Small intestine (tissue), 7 donors: ENCODE data around the gene SLC25A47. TPM values are rescaled to one million over a fixed set of nuclear protein-coding genes. Genes with fewer than 3 reads are reported as not detected.
A peak's percentile ranks its signal among the peaks of the same experiment; 100 is the strongest.

Experiments
- DNase-seq, 2 donors: peaks; one replicate each; pipeline versions ENCODE4 v3.0.0 to v3.0.0-alpha.2; 2013
- FAIRE-seq: peaks from 2 replicates; lab custom pipeline; 2012; peaks lifted over from hg19 to GRCh38; lab: Jason Lieb, UNC
- H3K27ac ChIP-seq, 3 donors: one replicate each; pipeline ENCODE4 v1.5.1; 2013; ENCODE audit warnings: low read length in 2 of 3, mild to moderate bottlenecking in 2 of 3, control low read depth in 1 of 3, inconsistent platforms in 1 of 3, low read depth in 1 of 3, moderate library complexity in 1 of 3
- H3K27me3 ChIP-seq, 3 donors: one replicate each; pipeline ENCODE4 v1.6.1; 2013; ENCODE audit warnings: low read length in 3 of 3, inconsistent platforms in 1 of 3; ENCODE audit not compliant: control insufficient read depth in 3 of 3, insufficient read depth in 3 of 3
- H3K36me3 ChIP-seq, 3 donors: one replicate each; pipeline ENCODE4 v1.6.1; 2013; ENCODE audit warnings: low read length in 3 of 3, inconsistent platforms in 1 of 3, low read depth in 1 of 3, mild to moderate bottlenecking in 1 of 3, moderate library complexity in 1 of 3; ENCODE audit not compliant: control insufficient read depth in 3 of 3, insufficient read depth in 2 of 3
- H3K4me1 ChIP-seq, 3 donors: one replicate each; pipeline ENCODE4 v1.6.1; 2013; ENCODE audit warnings: low read length in 2 of 3, inconsistent platforms in 1 of 3, low read depth in 1 of 3, mild to moderate bottlenecking in 1 of 3, moderate library complexity in 1 of 3; ENCODE audit not compliant: control insufficient read depth in 3 of 3, insufficient read depth in 2 of 3
- H3K4me3 ChIP-seq, 3 donors: one replicate each; pipeline ENCODE4 v1.5.1; 2013; ENCODE audit warnings: low read length in 3 of 3, control low read depth in 1 of 3, inconsistent platforms in 1 of 3, low read depth in 1 of 3, mild to moderate bottlenecking in 1 of 3, moderate library complexity in 1 of 3
- H3K9me3 ChIP-seq, 2 donors: one replicate each; pipeline ENCODE4 v1.6.1; 2013; ENCODE audit warnings: low read depth in 1 of 2, low read length in 1 of 2; ENCODE audit not compliant: control insufficient read depth in 2 of 2, insufficient read depth in 1 of 2
- WGBS, 3 donors: extraction: QIAGEN DNeasy Blood & Tissue Kit; methylation state at CpG; one replicate each; pipeline ENCODE4 v1.1.7; 2013; 5-methylcytosine and 5-hydroxymethylcytosine counted together
- polyA plus RNA-seq, 4 donors: library from polyadenylated mRNA; stranded (reverse) in 3 of 4; unstranded in 1 of 4; fragments of 200-250 nt in 3 of 4; fragments of 120-200 nt in 1 of 4; gene quantifications; one replicate each; pipeline versions ENCODE4 v1.2.1 to v1.2.3, GENCODE V29; 2013
- donor health status: healthy with polysubstance abuse.
- donor health status: control.
- donor health status: control.
- donor health status: Bipolar disorder and iron deficiency.
- donor health status: healthy.

SLC25A47 gene
- polyA plus RNA-seq, 4 donors, result 0.38 to 1.6 (median 0.80) TPM

- H3K27ac ChIP-seq, result peak overlapping the region in 1 of 3 donors; percentile 14
- H3K27me3 ChIP-seq, result no peaks in the 10 kb centered on the region
- DNase-seq (no peak), FAIRE-seq (no peak)
- H3K9me3 ChIP-seq, result no peaks in the 10 kb centered on the region
- H3K4me3 ChIP-seq, result no peak overlapping the region
- peaks cover 10 to 35% (median 12%) of the 10 kb centered on the region in 3 donors for H3K36me3 ChIP-seq
- no peaks in the 10 kb centered on the region for H3K4me1 ChIP-seq
- WGBS, 3 donors, result 53 to 57% (median 56%) methylated on average over 2 of the region's 2 CpGs
These were observed 39.9 kb downstream of the SLC25A47 start for GRCh38 chr14:100363053-100363452.

GRCh38 chr14:100364403-100364802 lies 41.3 kb downstream of the SLC25A47 start:
- FAIRE-seq (no peak), DNase-seq (no peak)
- peak overlapping the region in 1 of 3 donors; percentile 20 for H3K27ac ChIP-seq
- peaks cover 13 to 42% (median 16%) of the 10 kb centered on the region in 3 donors for H3K36me3 ChIP-seq
- no peaks in the 10 kb centered on the region for H3K4me1 ChIP-seq
- H3K27me3 ChIP-seq, result no peaks in the 10 kb centered on the region
- no peak overlapping the region for H3K4me3 ChIP-seq
- WGBS, 3 donors, result 65 to 83% (median 71%) methylated on average over 1 of the region's 1 CpG
- no peaks in the 10 kb centered on the region for H3K9me3 ChIP-seq

- no peak for FAIRE-seq
These were observed 42.6 kb downstream of the SLC25A47 start for GRCh38 chr14:100365741-100366140.

GRCh38 chr14:100369019-100369418 lies 45.9 kb downstream of the SLC25A47 start:
- H3K27me3 ChIP-seq, result no peaks in the 10 kb centered on the region
- WGBS, 3 donors, result 85 to 92% (median 86%) methylated on average over 13 of the region's 13 CpGs
- H3K9me3 ChIP-seq, result no peaks in the 10 kb centered on the region
- H3K36me3 ChIP-seq, result peaks cover 3 to 32% (median 6%) of the 10 kb centered on the region in 3 donors
- no peaks in the 10 kb centered on the region for H3K4me1 ChIP-seq
- no peak overlapping the region for H3K4me3 ChIP-seq
- H3K27ac ChIP-seq, result no peak overlapping the region
- DNase-seq (no peak), FAIRE-seq (no peak)

More at GRCh38 chr14:100365741-100366140, 42.6 kb downstream of the SLC25A47 start:
- DNase-seq, result no peak
- Histone ChIP-seq H3K27me3 (no peaks in the 10 kb centered on the region), H3K27ac (peak overlapping the region in 1 of 3 donors; percentile 26), H3K36me3 (peaks cover 6 to 38% (median 9%) of the 10 kb centered on the region in 3 donors), H3K4me1 (no peaks in the 10 kb centered on the region), H3K4me3 (no peak overlapping the region), H3K9me3 (no peaks in the 10 kb centered on the region)
- WGBS, 3 donors, result 80 to 87% (median 85%) methylated on average over 7 of the region's 7 CpGs

- FAIRE-seq (no peak), DNase-seq (no peak)
- Histone ChIP-seq H3K4me1 (peaks cover 0 to 4% (median 2%) of the 10 kb centered on the region in 3 donors), H3K36me3 (peaks cover 3 to 29% (median 6%) of the 10 kb centered on the region in 3 donors), H3K4me3 (no peak overlapping the region), H3K27ac (peak overlapping the region in 1 of 3 donors; percentile 17), H3K9me3 (no peaks in the 10 kb centered on the region), H3K27me3 (no peaks in the 10 kb centered on the region)
- WGBS, 3 donors, result 85 to 87% (median 86%) methylated on average over 4 of the region's 4 CpGs
These were observed 46.9 kb downstream of the SLC25A47 start for GRCh38 chr14:100370003-100370402.

- no peaks in the 10 kb centered on the region for H3K9me3 ChIP-seq
- peak overlapping the region in 1 of 3 donors; percentile 59 for H3K27ac ChIP-seq
- H3K27me3 ChIP-seq, result no peaks in the 10 kb centered on the region
- WGBS, 3 donors, result 88 to 93% (median 88%) methylated on average over 6 of the region's 6 CpGs
- H3K36me3 ChIP-seq, result peaks cover 3 to 20% (median 3%) of the 10 kb centered on the region in 3 donors
- DNase-seq (no peak), FAIRE-seq (no peak)
- no peak overlapping the region for H3K4me3 ChIP-seq
- peaks cover 2 to 9% (median 4%) of the 10 kb centered on the region in 3 donors for H3K4me1 ChIP-seq
These were observed 48.6 kb downstream of the SLC25A47 start for GRCh38 chr14:100371773-100372172.

- Histone ChIP-seq H3K36me3 (peaks cover 3 to 16% (median 3%) of the 10 kb centered on the region in 3 donors), H3K27ac (peak overlapping the region in 1 of 3 donors; percentile 55), H3K4me1 (peaks cover 4 to 14% (median 4%) of the 10 kb centered on the region in 3 donors), H3K27me3 (no peaks in the 10 kb centered on the region), H3K4me3 (no peak overlapping the region), H3K9me3 (no peaks in the 10 kb centered on the region)
- WGBS, 3 donors, result 64 to 86% (median 73%) methylated on average over 4 of the region's 4 CpGs
- no peak for FAIRE-seq
- no peak for DNase-seq
These were observed 49.4 kb downstream of the SLC25A47 start for GRCh38 chr14:100372357-100373048.

GRCh38 chr14:100374270-100374669 lies 51.1 kb downstream of the SLC25A47 start:
- Histone ChIP-seq H3K36me3 (peaks cover 0 to 5% (median 0%) of the 10 kb centered on the region in 3 donors), H3K9me3 (no peaks in the 10 kb centered on the region), H3K27ac (peak overlapping the region in 2 of 3 donors; percentile 25 to 99), H3K4me1 (peaks cover 4 to 17% (median 4%) of the 10 kb centered on the region in 3 donors), H3K27me3 (no peaks in the 10 kb centered on the region), H3K4me3 (no peak overlapping the region)
- WGBS, 3 donors, result 59 to 76% (median 62%) methylated on average over 2 of the region's 2 CpGs
- FAIRE-seq, result no peak
- DNase-seq, result no peak
